GM18507 (cell line): Measurements from ENCODE around the gene SMYD3.

ENCODE experiments used
- DNase-seq: peaks from one replicate; pipeline ENCODE4 v3.0.0; 2011; ENCODE audit warnings: low read depth; ENCODE audit not compliant: insufficient read length; ENCODE audit errors: extremely low spot score
- FAIRE-seq: peaks from 2 replicates; lab custom pipeline; 2011; peaks lifted over from hg19 to GRCh38; lab: Jason Lieb, UNC

Gene SMYD3

DNA sequence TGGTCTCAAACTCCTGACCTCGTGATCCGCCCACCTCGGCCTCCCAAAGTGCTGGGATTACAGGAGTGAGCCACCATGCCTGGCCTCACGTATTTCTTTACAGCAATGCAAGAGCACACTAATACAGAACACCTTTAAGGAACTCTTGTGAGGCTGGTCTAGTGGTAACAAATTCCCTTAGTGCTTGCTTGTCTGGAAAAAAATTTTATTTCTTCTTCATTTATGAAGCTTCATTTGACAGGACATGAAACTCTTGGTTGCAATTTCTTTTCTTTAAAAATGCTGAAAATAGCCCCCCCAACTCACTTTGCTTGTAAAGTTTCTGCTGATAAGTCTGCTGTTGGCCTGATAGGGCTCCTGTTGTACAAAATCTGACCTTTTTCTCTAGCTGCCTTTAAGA lies 248.8 kb downstream of the SMYD3 start:
- DNase-seq, result no peak
- FAIRE-seq, result no peak

DNA sequence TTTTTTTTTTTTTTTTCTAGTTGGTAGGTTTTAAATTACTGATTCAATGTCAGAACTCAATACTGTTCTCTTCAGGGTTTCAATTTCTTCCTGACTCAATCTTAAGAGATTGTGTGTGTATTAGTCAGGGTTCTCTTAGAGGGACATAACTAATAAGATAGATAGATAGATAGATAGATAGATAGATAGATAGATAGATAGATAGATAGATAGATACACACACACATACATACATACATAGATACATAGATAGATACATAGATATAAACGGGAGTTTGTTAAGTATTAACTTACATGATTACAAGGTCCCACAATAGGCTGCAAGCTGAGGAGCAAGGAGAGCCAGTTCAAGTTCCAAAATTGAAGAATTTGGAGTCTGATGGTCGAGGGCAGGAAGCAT lies 251.3 kb downstream of the SMYD3 start:
- no peak for DNase-seq
- FAIRE-seq, result no peak

DNA sequence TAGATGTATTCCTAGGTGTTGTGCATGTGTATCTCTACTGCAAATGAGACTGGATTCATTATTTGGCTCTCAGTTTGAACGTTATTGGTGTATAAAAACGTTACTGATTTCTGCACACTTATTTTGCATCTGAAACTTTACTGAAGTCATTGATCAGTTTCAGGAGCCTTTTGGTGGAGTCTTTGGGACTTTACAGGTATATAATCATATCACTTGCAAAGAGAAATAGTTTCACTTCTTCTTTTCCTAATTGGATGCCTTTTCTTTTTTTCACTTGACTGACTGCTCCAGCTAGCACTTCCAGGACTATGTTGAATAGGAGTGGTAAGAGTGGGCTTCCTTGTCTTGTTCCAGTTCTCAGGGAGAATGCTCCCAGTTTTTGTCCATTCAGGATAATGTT lies 252.2 kb downstream of the SMYD3 start:
- DNase-seq (no peak), FAIRE-seq (peak; percentile 75)

DNA sequence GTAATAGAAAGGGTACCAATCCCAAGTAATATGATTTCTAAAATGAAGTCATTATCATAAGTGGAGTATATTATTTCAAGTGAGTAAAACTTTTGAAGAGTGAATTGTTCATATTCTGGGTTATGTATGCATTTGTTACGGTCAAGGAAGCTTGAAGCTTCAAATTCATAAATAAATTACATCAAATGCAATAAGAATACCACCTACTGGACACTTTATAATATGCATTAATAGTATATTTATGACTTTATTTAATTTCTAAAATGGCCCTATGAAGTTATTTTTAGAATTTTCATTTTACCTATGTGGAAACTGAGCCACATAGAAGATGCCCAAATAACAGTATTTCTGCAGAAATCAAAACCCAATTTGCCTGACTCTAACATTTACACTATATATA lies 260.6 kb downstream of the SMYD3 start:
- DNase-seq (no peak), FAIRE-seq (no peak)

DNA sequence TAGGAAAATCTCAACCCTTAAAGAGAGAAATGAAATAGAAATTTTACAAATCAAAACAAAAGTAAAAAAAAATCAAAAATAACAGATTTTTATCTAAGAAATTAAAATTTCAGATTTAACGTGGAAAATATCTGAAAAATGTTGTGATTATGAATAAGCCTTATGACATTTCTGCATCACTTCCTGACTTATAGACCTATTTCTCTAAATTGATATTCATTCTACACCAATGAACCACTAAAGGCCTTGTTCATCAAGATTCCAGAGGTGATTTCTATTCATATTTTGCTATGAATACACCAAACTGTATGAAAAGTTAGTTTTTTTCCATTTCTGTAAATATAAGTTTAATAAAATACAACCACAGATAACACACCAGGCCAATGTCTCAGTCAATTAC lies 261.5 kb downstream of the SMYD3 start:
- FAIRE-seq (no peak), DNase-seq (no peak)

DNA sequence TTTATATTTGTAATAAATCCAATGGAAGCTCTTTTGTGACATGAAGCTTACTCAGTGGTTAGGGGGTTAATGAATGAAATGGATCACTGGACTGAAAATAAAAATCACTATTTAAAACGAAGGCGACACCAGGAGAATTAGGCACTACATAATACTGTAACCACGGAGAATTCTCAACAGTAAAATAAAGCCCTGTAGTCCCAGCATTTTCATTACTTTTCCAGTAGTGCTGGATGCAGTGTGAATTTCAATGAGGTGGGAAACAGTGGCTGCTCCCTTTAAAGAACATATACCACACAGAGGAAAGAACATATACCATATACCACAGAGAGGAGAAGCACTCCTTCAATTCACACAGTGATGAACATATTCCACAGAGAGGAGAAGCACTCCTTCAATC lies 275.0 kb downstream of the SMYD3 start:
- no peak for DNase-seq
- no peak for FAIRE-seq

DNA sequence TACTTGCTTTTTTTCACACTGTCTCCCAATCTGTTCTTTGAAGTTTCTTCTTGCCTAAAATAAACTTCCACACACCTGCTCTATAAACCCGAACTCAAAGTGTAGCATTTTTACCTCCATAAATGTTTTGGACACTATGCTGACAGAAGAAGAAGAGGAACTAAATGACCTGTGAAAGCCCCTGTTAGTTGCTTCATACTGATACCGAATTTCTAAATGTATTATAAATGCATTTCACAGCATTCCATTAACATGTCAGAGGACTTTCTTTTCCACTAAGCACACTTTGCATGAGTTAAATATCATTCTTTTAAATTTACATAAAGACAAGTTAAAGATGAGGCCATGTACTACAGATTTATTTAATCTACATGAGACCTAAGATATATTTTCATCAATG lies 281.0 kb downstream of the SMYD3 start:
- peak; percentile 12 for FAIRE-seq
- no peak for DNase-seq

DNA sequence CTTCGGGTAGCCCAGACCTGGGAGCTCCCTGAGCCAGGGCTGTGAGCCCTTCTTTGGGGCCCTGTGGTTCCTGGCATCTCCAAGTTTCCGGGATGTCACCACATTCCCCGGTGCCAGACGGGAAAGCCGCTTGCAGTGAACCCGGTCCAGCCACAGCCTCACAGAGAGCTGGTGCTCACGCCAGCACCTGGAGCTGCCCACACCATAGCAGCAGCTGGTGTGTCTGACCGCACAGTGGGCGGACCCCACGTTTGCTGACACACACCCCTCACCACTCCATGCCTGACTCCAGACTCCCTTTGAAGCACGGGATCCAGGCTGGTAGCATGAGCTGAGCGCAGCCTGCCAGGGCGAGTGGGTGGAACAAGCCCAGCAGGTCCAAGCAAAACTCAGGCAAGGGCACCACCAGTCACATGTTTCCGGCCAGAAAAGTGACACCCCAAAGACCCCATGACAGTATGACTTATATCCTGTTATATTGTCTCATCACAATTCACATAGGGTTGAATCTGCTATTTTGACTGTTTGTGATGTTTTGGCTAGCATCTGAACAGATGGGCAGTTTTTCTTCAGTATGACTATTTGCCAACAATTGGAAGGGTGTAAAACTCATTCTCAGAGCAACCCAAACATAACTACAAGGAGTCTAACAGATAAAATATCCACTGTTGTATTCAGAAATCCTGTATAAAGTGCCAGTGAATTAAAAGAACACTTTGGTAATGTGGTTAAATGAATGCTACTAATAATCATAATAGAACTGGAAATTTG lies 285.4 kb downstream of the SMYD3 start:
- FAIRE-seq (no peak), DNase-seq (no peak)

DNA sequence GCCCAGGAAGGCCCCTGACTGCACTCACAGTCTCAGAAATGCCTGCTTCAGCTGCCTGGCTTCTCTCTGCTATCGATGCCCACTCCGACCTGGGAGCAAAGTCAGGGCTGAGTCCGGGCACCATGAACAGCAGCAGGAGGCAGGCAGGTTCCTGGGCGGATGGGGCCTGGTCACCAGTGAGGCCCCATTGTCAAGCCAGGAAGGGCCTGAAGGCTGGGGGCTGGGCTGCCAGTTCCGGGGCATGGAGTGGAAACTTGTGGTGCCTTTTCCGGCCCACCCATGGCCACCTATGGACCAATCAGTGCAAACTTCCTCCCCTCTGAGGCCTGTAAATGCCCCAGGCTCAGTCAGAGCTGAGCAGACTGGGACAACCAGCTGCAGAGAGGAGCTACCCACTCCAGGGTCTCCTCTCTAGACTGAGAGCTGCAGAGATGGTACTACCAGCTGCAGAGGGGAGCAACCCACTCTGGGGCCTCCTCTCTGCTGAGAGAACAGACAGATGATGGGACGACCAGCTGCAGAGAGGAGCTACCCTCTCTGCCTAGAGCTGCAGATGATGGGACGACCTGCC lies 286.5 kb downstream of the SMYD3 start:
- no peak for DNase-seq
- no peak for FAIRE-seq

DNA sequence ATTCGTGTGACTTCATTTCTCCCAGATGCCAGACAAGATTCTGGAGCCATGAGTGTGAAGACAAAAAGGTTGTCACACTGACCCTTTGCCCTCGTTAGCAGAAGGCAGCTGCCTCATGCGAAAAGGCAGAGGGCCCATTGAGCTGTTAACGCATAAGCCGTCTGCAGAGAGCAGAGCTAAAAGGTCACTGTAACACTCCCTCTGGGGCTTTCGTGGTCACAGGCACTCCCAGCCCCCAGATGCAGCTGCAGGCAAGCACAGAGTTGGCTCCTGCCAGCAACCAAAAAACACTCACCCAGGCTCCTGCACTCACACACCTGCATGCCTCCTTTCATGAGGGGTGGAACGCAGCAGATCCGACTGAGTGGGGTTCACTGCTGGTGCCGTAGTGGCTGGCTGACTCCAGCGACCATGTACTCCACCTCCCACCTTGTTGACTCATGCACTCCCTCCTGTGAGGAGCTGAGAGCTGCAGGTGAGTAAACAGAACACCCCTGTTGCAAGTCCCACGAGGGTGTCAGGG lies 287.5 kb downstream of the SMYD3 start:
- DNase-seq (no peak), FAIRE-seq (peak; percentile 48)

DNA sequence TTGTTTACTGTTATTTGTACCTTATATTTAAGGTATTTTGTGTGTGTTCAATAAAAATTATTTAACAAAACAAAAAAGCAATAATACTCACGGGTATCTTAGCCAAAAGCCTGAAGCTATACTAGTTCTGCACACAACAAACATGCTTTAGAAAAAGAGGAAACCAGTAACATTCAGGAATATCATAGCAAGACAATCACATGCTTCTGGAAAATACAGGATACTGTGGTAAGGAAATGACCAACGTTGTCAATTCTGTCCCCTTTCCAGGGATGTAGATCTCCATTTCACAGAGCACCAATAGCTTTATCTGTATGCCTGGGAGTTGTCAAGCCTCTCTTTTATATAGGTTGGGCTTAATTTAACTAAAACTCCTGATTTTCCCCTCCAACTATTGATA lies 288.4 kb downstream of the SMYD3 start:
- FAIRE-seq, result no peak
- no peak for DNase-seq

DNA sequence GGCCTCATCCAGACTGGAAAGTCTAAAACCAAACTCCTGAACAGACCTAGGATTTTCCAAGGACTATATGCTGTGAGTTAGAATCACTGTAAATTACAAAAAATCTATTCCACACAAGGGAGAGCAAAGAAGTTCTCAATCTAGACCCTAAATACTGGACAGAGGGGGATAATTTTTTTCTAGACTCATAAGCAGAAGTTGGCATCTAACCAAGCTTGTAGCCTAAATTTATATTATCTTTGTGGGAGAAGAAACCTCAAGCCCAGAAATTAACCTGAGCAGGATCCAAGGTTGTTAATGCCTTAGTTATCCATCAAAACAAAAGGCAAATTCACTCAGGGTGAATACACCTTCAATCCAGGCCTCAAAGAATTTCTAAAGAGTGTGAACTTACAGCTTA lies 290.2 kb downstream of the SMYD3 start:
- FAIRE-seq, result no peak
- no peak for DNase-seq

DNA sequence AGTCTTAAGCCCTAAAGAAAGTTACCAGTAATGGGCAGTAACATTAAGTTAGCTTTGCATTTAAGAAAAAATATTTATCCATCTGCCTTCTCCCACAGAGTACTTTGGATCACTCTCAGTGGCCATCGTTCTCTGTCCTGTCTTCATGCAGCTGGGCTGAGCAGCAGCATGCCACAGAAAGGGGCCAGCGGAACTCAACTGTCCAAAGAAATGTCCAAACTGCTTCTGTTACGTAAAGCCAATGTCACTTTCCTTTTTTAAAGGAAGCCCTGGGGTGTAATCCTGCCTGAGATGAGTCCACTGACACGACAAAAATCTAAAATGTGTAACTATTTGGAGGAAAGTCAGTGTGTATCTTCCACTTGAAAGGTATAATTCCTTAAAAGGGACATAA lies 291.6 kb downstream of the SMYD3 start:
- no peak for FAIRE-seq
- DNase-seq, result no peak

DNA sequence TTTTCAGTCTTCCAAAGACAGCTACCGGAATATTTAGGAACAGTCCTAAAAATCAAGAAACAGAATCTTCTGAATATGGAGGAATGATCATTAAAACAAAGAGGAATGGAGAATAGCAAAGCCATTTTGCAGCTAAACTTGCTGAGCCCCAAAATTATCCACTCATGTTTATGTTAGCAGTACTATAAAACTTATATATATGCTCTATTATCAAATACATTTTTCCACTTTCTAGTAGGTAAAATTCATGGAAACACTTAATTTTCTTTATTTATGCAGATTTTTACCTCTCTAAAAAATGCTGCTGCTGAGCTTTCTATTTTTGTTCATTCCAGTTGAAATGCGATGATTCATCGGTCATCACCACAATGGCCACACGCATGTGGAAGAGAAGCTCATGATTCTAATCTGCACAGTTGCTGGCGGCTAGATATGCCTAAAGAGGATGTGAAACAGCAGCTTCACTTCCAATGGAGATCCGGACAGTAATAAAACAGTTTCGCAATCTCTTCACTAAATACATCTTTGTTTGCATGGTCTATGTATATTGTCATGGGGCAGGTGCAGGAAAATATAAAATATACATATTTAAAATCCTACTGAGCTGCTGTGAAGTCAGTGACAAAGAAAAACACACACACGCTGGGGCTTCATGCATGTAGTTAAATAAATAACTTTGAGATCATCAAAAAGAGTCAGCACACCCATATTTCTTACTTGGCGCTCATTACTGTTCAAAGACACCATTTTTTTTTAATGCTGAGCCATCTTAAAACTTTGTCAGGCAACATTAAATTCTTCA lies 292.2 kb downstream of the SMYD3 start:
- DNase-seq (peak; percentile 36), FAIRE-seq (peak; percentile 87)

DNA sequence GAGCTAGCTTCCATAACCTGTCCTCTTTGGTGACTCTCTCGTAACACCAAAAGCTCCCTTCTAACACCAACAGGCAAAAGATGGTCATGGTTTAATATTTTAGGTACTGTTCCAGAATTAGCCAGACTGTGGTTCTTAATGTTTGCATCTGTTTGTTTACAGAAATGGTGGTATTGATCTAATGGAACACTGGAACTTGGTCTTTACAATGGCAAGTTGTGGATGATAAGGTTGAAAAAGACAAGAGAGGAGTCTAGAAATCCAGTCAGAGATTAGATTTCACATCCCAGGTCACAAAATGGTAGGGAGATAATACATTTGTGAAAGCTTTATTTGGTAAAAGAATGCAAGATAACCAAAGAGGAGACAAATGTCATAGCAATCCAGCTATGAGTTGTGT lies 293.1 kb downstream of the SMYD3 start:
- no peak for DNase-seq
- no peak for FAIRE-seq

DNA sequence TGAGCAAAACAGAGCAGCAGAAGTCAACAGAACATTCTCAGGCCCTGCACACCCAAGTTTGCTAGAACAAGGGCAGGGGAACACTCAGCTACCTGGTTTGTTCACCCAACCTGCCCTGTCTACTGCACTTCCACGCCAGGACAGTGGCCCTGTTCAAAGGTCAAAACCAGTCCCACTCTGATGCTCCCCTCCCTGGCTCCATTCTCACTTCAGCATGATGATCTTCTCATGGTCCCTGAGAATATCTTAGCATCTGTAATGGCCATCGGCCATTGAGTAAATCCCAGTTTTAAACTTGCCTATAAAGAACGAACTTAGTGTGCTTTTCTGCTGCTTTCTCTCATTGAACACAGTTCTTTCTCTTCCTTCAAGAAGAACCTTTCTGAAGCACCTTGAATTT lies 293.6 kb downstream of the SMYD3 start:
- FAIRE-seq, result no peak
- no peak for DNase-seq

DNA sequence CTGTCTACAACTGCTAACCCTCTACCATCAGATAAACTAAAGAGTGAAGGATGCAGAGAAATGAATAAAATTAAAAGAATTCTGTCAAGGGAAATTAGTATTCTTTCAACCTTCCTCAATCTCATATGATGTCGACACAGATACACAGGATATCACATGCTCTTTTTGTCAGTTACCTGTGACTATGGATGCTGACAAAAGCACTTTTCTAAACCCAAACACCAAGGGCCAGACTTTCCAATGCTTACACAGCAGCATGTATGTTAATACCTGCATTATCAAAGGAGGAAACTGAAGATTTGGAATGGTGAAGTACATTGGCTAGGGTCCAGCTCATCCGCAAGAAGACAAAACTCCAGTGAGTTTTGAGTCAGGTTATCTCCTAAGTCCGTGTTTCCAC lies 294.0 kb downstream of the SMYD3 start:
- FAIRE-seq (no peak), DNase-seq (no peak)

DNA sequence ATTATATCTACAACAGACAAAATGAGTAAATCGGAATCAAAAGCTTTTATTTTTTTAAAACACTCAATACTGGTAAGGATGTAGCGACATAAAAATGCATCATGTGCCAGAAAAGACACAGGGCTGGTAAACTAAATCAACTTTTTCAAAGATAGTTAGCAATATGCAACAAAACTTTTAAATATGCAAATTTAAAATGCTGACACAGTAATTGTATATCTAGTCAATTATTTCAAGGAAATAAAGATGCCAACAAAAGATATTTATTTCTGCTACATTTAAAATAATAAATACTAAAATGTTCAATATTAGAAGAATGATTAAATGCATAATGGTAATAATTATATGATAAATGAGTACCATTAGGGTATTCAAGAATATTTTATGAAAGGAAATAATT lies 295.1 kb downstream of the SMYD3 start:
- no peak for FAIRE-seq
- no peak for DNase-seq

DNA sequence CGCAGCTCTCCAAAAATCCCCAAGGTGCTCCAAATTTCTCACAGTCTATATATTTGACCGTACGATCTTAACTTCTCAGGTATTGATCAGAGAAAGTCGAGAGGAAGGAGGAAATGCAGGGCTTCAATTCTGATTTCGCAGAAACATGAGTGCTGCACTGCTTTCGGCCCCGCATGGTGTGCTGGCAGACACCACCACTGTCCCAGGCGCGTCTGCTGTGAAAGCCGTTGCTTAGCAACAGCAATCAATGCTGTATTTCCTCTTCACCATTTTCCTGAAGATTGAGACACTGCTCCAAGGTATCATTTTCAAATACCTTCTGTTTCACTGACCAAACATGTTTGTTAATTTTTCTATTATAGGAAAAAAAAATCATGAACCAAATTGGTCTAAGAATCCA lies 296.3 kb downstream of the SMYD3 start:
- FAIRE-seq (no peak), DNase-seq (no peak)

DNA sequence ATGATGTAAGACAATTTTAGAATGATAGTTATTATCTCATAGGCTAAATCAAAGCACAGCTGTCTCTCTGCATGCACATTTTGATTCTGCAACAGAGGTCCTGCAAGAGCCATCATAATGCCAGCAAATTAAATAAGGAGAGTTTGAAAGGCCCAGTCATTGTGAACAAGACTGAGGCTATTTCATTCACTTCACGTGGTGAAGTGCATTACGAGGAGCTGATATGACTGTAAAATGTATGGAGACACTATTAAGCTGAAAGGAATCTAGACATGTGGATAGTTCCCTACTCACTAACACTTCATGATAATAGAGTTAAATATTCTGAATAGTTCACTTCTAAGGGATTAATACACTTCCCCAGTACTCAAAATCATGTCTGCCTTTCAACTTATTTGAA lies 299.0 kb downstream of the SMYD3 start:
- DNase-seq (no peak), FAIRE-seq (no peak)

DNA sequence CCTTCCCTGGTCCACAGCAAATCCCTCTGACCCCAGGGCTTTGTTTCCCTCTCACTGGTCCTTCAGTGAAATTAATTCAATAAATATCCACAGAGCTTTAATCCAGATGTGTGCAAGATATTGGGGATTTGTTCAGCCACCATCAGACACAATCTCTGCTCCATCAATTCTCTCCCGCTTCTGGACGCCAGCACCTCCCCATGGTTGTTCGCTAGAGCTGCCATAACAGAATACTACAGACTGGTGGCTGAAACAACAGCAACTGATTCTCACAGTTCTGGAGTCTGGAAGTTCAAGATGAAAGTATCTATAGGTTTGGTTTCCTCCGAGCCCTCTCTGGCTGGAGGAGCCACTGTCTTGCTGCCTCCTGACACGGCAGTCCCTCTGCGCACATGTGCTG lies 303.9 kb downstream of the SMYD3 start:
- FAIRE-seq (no peak), DNase-seq (no peak)
